Neural progenitor cell (in vitro differentiated cells): Measurements from ENCODE around the gene ITGA8. TPM values are rescaled to one million over a fixed set of nuclear protein-coding genes. Genes with fewer than 3 reads are reported as not detected.

ENCODE experiments used
- DNase-seq: peaks from one replicate; pipeline ENCODE4 v3.0.0-alpha.2; 2016; ENCODE audit warnings: low spot score
- H2AFZ ChIP-seq: fragments of 200-600 bp; sonication (generic); replicated peaks from 2 replicates; pipeline ENCODE4 v1.6.1; 2016; ENCODE audit warnings: antibody characterized with exemption
- H3F3A ChIP-seq: fragments of 200-600 bp; sonication (generic); 2 replicates; pipeline ENCODE4 v1.6.1; 2016; ENCODE audit warnings: antibody characterized with exemption, low read depth
- H3K27ac ChIP-seq: fragments of 200-600 bp; sonication (generic); 2 replicates; pipeline ENCODE4 v1.5.1; 2016; ENCODE audit warnings: mild to moderate bottlenecking
- H3K27me3 ChIP-seq: fragments of 200-600 bp; sonication (generic); 2 replicates; pipeline ENCODE4 v1.6.1; 2016; ENCODE audit warnings: mild to moderate bottlenecking, moderate library complexity
- H3K36me3 ChIP-seq: fragments of 200-600 bp; sonication (generic); 2 replicates; pipeline ENCODE4 v1.5.1; 2016
- H3K4me1 ChIP-seq: fragments of 200-600 bp; sonication (generic); 2 replicates; pipeline ENCODE4 v1.6.1; 2016; ENCODE audit warnings: mixed run types
- H3K4me2 ChIP-seq: fragments of 200-600 bp; sonication (generic); 2 replicates; pipeline ENCODE4 v1.6.1; 2016
- H3K4me3 ChIP-seq: fragments of 200-600 bp; sonication (generic); 2 replicates; pipeline ENCODE4 v1.5.1; 2016
- H3K79me2 ChIP-seq: fragments of 200-600 bp; sonication (generic); 2 replicates; pipeline ENCODE4 v1.6.1; 2016; ENCODE audit warnings: low read depth
- H3K9ac ChIP-seq: fragments of 200-600 bp; sonication (generic); 2 replicates; pipeline ENCODE4 v1.6.1; 2016
- H3K9me3 ChIP-seq: fragments of 200-600 bp; sonication (generic); 2 replicates; pipeline ENCODE4 v1.5.1; 2016; ENCODE audit warnings: low read depth
- H4K20me1 ChIP-seq: fragments of 200-600 bp; sonication (generic); 2 replicates; pipeline ENCODE4 v1.6.1; 2016; ENCODE audit warnings: low read depth
- H3K27ac Mint-ChIP-seq: 3 replicates; pipeline ENCODE4 v1.8.0; 2021; ENCODE audit warnings: mixed read lengths
- H3K27me3 Mint-ChIP-seq: 2 replicates; pipeline ENCODE4 v1.8.0; 2022; ENCODE audit warnings: low read depth, mild to moderate bottlenecking, inconsistent platforms, moderate library complexity, mixed read lengths; ENCODE audit not compliant: insufficient read depth
- H3K36me3 Mint-ChIP-seq: 3 replicates; pipeline ENCODE4 v1.8.0; 2021; ENCODE audit warnings: mixed read lengths
- H3K4me1 Mint-ChIP-seq: 3 replicates; pipeline ENCODE4 v1.8.0; 2021; ENCODE audit warnings: mixed read lengths
- H3K4me3 Mint-ChIP-seq: 3 replicates; pipeline ENCODE4 v1.8.0; 2021; ENCODE audit warnings: mild to moderate bottlenecking, moderate library complexity, mixed read lengths
- H3K9me3 Mint-ChIP-seq: 3 replicates; pipeline ENCODE4 v1.8.0; 2020; ENCODE audit warnings: mixed read lengths
- CTCF ChIP-seq: fragments of 200-600 bp; sonication (generic); IDR thresholded peaks from 2 replicates; pipeline ENCODE4 v1.5.1; 2017; ENCODE audit warnings: antibody characterized with exemption, mild to moderate bottlenecking
- EZH2 ChIP-seq: fragments of 200-600 bp; sonication (generic); IDR thresholded peaks from 2 replicates; pipeline ENCODE4 v1.6.1; 2017; ENCODE audit warnings: antibody characterized with exemption, mild to moderate bottlenecking, moderate library complexity
- EZH2phosphoT487 ChIP-seq: fragments of 200-600 bp; sonication (generic); IDR thresholded peaks from 2 replicates; pipeline ENCODE4 v1.6.1; 2017; ENCODE audit warnings: antibody characterized with exemption
- total RNA-seq: library from RNA; depleted of rRNA; stranded (reverse); fragments of >200 nt; gene quantifications from 2 replicates; pipeline ENCODE4 v1.2.3, GENCODE V29; 2015; ENCODE audit warnings: low replicate concordance

The ITGA8 gene
- total RNA-seq, 1 donor from 2014 or later = 0.15 TPM

DNA sequence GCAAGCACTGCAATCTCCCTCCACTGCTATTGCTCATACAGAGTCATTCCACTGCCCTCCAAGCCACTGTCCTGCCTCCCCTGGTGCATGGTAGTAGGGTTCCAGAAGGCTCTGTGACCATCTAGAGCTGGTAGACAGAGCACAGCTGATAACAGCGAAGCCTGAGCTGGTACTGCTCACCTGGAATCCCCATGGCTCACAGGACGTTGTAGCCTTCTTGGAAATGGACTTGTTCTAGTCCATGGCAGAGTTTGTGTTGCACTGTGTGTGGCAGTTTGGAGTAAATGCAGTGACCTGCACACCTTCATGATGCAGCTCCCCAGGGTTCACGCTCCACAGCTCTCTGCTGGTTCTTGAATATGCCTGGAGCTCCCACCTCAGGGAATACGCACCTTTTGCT, 67.0 kb downstream of the ITGA8 start:
- Histone ChIP-seq H3K9ac (no peak overlapping the region), H4K20me1 (no peaks in the 10 kb centered on the region), H3K4me3 (no peak overlapping the region), H3K4me2 (no peak overlapping the region), H2AFZ (no peak overlapping the region), H3F3A (no peaks in the 10 kb centered on the region), H3K36me3 (no peaks in the 10 kb centered on the region), H3K27ac (no peak overlapping the region), H3K27me3 (no peaks in the 10 kb centered on the region), H3K4me1 (no peaks in the 10 kb centered on the region), H3K79me2 (no peaks in the 10 kb centered on the region), H3K9me3 (no peaks in the 10 kb centered on the region)
- DNase-seq = no peak
- H3K36me3 Mint-ChIP-seq = no peaks in the 10 kb centered on the region
- TF ChIP-seq EZH2phosphoT487 = no peak
- no peak for TF ChIP-seq CTCF
- no peak for TF ChIP-seq EZH2
- no peak overlapping the region for H3K4me3 Mint-ChIP-seq
- no peaks in the 10 kb centered on the region for H3K4me1 Mint-ChIP-seq
- H3K27ac Mint-ChIP-seq = no peak overlapping the region
- H3K27me3 Mint-ChIP-seq = no peaks in the 10 kb centered on the region
- H3K9me3 Mint-ChIP-seq = no peaks in the 10 kb centered on the region

DNA sequence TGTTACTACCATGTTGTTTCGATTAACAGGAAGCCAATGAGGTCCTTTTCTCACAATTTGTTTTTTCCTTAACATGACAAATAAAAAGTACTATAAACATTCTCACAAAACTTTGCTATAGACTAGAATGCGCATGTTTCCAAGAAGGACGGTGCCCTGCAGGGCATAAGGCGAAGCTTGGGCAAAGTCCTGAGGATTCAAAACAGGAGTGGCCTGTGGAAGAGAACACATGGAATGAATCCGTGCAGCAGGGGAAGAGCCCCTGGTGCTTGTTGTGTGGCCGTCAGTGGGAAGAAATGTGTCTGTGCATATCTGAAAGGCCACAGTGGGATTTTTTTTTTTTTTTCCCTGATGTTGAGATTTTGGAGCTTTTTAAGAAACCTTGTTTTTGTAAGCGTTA, 67.6 kb downstream of the ITGA8 start:
- Histone ChIP-seq H3K79me2 (no peaks in the 10 kb centered on the region), H3K4me1 (no peaks in the 10 kb centered on the region), H3K4me3 (no peak overlapping the region), H3K4me2 (no peak overlapping the region), H3K9ac (no peak overlapping the region), H3K27ac (no peak overlapping the region), H3K36me3 (no peaks in the 10 kb centered on the region), H4K20me1 (no peaks in the 10 kb centered on the region), H3K9me3 (no peaks in the 10 kb centered on the region), H3K27me3 (no peaks in the 10 kb centered on the region), H3F3A (no peaks in the 10 kb centered on the region), H2AFZ (no peak overlapping the region)
- no peaks in the 10 kb centered on the region for H3K9me3 Mint-ChIP-seq
- no peaks in the 10 kb centered on the region for H3K36me3 Mint-ChIP-seq
- no peaks in the 10 kb centered on the region for H3K27me3 Mint-ChIP-seq
- H3K4me1 Mint-ChIP-seq = no peaks in the 10 kb centered on the region
- TF ChIP-seq CTCF = no peak
- no peak for TF ChIP-seq EZH2
- TF ChIP-seq EZH2phosphoT487 = no peak
- no peak overlapping the region for H3K4me3 Mint-ChIP-seq
- H3K27ac Mint-ChIP-seq = no peak overlapping the region
- no peak for DNase-seq

- Histone ChIP-seq H3F3A (no peaks in the 10 kb centered on the region), H2AFZ (no peak overlapping the region), H3K9ac (no peak overlapping the region), H3K4me3 (no peak overlapping the region), H3K79me2 (no peaks in the 10 kb centered on the region), H3K27ac (no peak overlapping the region), H4K20me1 (no peaks in the 10 kb centered on the region), H3K36me3 (no peaks in the 10 kb centered on the region), H3K9me3 (no peaks in the 10 kb centered on the region), H3K27me3 (no peaks in the 10 kb centered on the region), H3K4me2 (no peak overlapping the region), H3K4me1 (no peaks in the 10 kb centered on the region)
- Mint-ChIP-seq H3K27ac (no peak overlapping the region), H3K27me3 (no peaks in the 10 kb centered on the region), H3K36me3 (no peaks in the 10 kb centered on the region), H3K4me1 (no peaks in the 10 kb centered on the region), H3K9me3 (no peaks in the 10 kb centered on the region), H3K4me3 (no peak overlapping the region)
- no peak for DNase-seq
- TF ChIP-seq EZH2phosphoT487 = no peak
- no peak for TF ChIP-seq EZH2
- TF ChIP-seq CTCF = no peak
Measured at GRCh38 chr10:15651175-15651574, 68.5 kb downstream of the ITGA8 start.

DNA sequence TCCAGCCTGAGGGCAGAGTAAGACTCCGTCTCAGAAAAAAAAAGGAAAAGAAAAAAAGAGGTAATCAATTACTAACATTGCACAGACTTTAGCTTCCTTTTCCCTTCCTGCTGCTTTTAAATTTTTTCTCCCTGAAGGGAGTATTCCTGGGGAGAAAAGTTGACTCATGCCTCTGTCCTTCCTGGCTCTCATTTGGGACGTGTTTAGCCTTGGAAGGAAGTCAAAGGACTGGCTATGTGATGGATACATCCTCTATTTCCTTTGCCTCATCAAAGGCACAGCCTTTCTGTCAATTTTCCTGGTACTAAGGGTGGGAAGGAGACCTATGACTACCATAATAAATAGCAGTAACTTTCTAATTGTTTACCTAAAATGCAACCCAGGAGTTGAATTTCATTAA, 77.6 kb downstream of the ITGA8 start:
- Histone ChIP-seq H3K27ac (no peak overlapping the region), H3K36me3 (no peaks in the 10 kb centered on the region), H3K79me2 (no peaks in the 10 kb centered on the region), H3F3A (no peaks in the 10 kb centered on the region), H3K27me3 (no peaks in the 10 kb centered on the region), H3K4me2 (no peak overlapping the region), H3K9ac (no peak overlapping the region), H4K20me1 (no peaks in the 10 kb centered on the region), H3K4me3 (no peak overlapping the region), H2AFZ (no peak overlapping the region), H3K4me1 (no peaks in the 10 kb centered on the region), H3K9me3 (no peaks in the 10 kb centered on the region)
- no peak for DNase-seq
- Mint-ChIP-seq H3K27ac (no peak overlapping the region), H3K4me3 (no peak overlapping the region), H3K9me3 (no peaks in the 10 kb centered on the region), H3K36me3 (no peaks in the 10 kb centered on the region), H3K4me1 (no peaks in the 10 kb centered on the region), H3K27me3 (no peaks in the 10 kb centered on the region)
- TF ChIP-seq CTCF = no peak
- no peak for TF ChIP-seq EZH2
- TF ChIP-seq EZH2phosphoT487 = no peak
